LNCaP clone FGC (cell line): ENCODE measurements around the gene SMG6.

Experiments
- DNase-seq: peaks from one replicate; pipeline ENCODE4 v3.0.0-alpha.2; 2011; ENCODE audit warnings: low read depth
- H3K4me3 ChIP-seq: 2 replicates; pipeline ENCODE4 v1.5.1; 2011; ENCODE audit warnings: mild to moderate bottlenecking, low read depth, low read length, control low read depth
- TF ChIP-seq, protein P1 (sequence below): IDR thresholded peaks from 2 replicates; pipeline ENCODE4 v1.5.1; 2012; ENCODE audit warnings: mild to moderate bottlenecking; ENCODE audit not compliant: control insufficient read depth, insufficient read depth; ENCODE audit errors: extremely low read depth

Gene SMG6

GRCh38 chr17:2024572-2025219, 278.9 kb downstream of the SMG6 start:
- TF ChIP-seq, protein P1, sequence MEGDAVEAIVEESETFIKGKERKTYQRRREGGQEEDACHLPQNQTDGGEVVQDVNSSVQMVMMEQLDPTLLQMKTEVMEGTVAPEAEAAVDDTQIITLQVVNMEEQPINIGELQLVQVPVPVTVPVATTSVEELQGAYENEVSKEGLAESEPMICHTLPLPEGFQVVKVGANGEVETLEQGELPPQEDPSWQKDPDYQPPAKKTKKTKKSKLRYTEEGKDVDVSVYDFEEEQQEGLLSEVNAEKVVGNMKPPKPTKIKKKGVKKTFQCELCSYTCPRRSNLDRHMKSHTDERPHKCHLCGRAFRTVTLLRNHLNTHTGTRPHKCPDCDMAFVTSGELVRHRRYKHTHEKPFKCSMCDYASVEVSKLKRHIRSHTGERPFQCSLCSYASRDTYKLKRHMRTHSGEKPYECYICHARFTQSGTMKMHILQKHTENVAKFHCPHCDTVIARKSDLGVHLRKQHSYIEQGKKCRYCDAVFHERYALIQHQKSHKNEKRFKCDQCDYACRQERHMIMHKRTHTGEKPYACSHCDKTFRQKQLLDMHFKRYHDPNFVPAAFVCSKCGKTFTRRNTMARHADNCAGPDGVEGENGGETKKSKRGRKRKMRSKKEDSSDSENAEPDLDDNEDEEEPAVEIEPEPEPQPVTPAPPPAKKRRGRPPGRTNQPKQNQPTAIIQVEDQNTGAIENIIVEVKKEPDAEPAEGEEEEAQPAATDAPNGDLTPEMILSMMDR = no peak
- H3K4me3 ChIP-seq = peak overlapping the region; percentile 61
- no peak for DNase-seq

DNA sequence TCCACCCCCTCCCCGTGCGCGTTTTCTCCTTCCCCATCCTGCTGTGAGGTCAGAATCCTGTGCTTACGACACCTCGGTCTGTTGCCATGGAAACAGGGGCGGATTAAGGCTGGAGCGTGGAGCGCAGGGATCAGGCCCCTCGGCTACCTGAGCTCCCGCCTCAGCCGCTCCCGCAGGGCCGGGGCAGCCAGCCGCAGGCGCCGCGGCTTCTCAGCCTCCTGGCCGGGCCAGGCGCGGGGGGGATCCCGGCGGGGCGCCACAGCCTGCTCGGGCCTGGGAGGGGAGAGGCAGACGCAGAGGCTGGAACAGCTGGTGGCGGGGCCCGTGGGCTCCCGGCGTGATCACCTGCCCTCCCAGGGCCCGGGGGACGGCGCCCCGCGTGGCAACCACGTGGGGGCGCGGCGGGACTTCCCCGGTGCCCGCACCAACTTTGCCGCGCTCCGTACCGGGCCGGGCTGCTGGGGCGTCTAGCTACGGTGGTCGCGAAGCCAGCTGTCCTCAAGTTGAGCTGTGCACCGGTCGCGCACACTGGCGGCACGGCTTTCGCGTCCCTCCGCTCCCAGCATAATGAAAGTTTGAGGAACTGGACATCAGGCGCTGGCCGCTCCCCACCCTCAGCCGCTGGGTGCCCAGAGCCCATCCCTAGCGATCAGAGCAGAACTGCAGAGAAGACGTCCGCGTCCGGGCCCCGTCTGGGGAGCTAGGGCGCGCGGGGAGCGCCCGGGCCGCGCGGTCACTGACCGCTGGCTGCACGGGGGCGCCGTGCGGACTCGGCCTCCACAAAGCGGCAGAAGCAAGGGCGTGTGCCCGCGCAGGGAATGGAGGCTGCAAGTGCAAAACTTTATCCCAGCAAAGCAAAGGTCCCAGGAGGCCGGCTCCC, 279.7 kb downstream of the SMG6 start:
- H3K4me3 ChIP-seq = peak overlapping the region; percentile 61
- TF ChIP-seq, protein P1 = peak; percentile 11; the same call in 1 of the 2 replicates
- DNase-seq = no peak

DNA sequence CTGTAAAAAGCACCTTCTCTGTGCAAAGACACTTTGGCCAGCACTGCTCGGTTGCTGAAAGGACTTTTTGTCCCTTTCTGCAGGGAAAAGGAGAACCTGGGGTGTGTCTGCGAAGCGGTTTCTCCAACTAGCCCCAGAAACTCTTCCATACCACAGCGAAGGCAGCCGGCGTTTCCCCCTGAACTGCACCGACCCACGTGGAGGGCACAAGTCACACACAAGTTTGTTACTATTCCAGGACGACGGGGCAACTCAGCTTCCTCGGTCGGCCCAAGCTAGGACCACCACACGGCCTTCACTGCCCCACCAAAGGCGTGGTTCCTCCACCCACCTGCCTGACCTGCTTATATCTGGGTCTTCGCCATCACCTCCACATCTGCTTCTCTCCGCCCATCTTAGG, 280.3 kb downstream of the SMG6 start:
- DNase-seq = no peak
- no peak overlapping the region for H3K4me3 ChIP-seq
- TF ChIP-seq, protein P1 = no peak

DNA sequence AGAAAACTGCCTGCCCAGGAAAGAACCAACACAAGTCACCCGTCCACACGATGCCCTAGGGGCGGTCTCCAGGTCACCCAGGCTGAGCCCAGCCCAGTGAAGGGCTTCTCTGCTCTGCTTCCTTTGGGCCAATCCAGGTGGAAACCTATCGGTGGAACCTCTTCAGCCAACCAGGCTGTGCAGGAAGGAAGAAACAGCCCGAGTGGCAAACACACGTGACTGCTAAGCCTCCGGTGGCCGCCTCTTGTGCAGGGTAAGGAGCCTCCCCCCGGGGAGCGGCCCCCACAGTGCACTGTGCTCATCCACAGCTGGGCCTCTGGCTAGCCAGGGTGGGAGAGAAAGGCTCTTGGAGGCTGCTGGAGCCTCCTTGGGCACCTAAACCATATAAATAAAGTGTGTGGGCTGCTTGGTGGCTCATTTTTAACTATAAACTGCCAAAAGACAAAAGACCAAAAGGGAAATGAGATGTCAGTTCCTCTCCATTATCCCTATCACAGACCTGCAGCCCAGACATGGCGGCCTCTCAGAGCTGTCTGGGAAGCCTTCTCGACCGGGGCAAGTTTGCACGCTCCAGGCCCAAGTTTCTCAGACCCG, 280.8 kb downstream of the SMG6 start:
- TF ChIP-seq, protein P1 = no peak
- no peak for DNase-seq
- no peak overlapping the region for H3K4me3 ChIP-seq

DNA sequence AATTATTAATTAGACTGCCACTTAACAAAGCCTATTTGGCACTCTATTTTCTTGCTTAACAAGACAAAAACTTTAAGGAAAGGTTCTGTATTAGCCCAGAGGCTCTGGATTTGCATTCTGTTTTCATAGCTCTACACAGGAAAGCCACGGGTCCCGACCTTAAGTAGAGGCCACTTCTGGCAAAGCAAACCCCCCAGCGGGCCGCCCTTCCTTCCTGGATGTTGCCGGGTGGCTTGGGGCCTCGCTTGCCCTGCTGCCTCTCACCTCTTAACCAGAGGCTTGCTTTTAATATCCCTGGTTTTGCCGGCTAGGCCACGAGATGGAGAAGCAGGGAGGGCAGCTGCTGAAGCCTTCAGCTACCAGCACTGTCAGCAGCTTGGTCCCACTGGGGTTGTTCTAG, 282.9 kb downstream of the SMG6 start:
- DNase-seq = no peak
- no peak overlapping the region for H3K4me3 ChIP-seq
- TF ChIP-seq, protein P1 = no peak

DNA sequence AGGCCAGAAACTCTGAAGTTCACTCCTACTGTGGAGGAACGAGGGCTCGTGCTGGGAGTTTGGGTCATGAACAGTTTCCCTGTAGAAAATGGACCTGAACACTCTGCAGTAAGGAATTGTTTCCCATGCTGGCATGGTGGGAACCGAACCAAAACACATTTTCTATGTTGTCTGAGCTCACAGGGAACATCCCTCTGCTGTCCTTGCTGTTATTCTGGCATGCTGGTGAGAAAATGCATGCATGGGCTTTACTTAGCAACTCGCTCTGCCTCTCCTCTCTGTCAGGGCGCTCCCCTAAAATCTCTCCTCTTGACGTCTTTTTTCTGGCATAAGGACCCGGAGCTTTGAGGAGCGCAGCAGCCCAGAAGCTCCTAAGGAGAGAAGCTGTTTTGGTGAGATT, 283.9 kb downstream of the SMG6 start:
- DNase-seq = no peak
- no peak overlapping the region for H3K4me3 ChIP-seq
- TF ChIP-seq, protein P1 = no peak
